Stromal cell of bone marrow (primary cell): Measurements from ENCODE around the gene TEX54.
"Not testable (repeated sequence)": the region's sequence is repeated elsewhere in the genome, so short reads cannot be mapped to it uniquely, and the experiment has no call there.

Experiments used
- DNase-seq: peaks from one replicate; pipeline ENCODE4 v3.0.0-alpha.2; 2012; ENCODE audit warnings: low read depth

Gene TEX54

GRCh38 chr11:62832336-62833234 lies at the start of gene TEX54:
TEX54 (minus strand) TSS chr11:62832841.
- peak; percentile 6 for DNase-seq

DNA sequence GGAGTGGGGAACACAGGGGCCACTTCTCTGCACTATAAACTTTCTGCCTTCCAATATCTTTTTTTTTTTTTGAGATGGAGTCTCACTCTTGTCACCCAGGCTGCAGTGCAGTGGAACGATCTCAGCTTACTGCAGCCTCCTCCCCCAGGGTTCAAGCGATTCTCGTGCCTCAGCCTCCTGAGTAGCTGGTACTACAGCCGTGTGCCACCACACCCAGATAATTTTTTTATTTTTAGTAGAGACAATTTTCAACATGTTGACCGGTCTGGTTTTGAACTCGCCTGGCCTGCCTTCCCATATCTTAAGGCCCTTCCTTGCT lies 49.7 kb upstream of the TEX54 start:
- no peak for DNase-seq

DNA sequence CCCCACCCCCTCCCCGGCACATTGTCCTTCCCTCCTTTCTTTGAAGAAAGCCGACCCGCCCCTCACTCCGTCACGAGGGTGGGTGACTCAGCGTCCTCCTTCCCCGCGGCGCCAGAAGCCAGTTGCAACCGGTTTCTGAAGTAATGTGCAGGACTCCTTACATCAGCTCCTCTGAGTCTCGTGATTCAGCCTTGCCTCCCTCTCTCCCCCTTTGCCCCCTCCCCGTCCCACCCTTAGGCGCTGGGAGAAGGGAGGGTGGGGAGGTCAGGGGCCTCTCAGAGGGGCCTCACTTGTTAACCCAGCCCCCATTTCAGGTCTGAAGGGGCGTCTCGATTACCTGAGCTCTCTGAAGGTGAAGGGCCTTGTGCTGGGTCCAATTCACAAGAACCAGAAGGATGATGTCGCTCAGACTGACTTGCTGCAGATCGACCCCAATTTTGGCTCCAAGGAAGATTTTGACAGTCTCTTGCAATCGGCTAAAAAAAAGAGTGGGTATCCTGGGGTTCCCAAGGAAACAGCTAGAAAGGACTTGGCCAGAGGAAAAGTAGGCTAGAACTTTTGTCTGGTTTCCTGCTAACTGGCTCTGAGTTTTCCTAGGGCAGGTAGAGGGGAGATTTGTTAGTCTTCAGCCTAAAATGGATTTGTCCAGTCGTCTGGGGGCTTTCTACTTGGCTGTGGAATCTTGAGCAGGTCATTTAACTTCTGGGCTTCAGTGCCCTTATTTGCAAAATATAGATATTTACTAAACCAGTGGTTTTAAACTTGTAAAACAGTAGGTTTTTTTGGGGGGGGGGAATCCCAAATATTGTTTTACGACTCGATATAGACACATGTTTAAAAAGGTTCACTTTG lies 49.2 kb upstream of the TEX54 start:
- DNase-seq: peak; percentile 96

GRCh38 chr11:62880803-62881578 lies 48.4 kb upstream of the TEX54 start, which contains the start of gene SLC3A2:
SLC3A2 (plus strand) TSS chr11:62880896; CDS start chr11:62881024, 128 bp downstream.
- peak; percentile 69 for DNase-seq

DNA sequence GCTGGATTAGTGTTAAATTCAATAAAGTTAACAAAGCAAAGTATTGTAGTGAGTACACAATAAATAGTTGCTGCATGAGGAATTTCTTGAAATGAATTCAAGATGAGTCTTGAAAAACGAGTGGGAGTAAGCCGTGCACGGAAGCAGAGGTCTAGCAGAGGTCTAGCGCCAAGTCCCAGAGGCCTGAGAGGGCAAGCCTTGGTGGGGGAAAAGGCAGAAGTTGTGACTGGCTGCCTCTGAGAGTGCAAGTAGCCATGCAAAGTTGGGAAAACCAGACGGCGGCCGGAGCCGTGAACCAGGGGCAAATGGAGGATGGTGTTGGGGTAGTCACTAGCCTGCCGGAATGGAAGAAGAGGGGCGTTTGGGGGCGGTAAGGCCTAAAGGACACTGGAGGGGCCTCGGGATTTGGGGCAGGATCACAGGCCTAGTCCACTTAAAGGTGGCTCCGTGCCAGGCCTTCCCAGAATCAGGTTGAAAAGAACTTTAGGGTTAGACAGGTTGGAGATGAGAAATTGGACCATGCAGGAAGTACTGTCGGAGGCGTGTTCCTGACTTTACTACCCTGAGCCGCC lies 47.7 kb upstream of the TEX54 start:
- peak; percentile 82 for DNase-seq

GRCh38 chr11:62879235-62879978 lies 46.8 kb upstream of the TEX54 start:
- DNase-seq: no peak

DNA sequence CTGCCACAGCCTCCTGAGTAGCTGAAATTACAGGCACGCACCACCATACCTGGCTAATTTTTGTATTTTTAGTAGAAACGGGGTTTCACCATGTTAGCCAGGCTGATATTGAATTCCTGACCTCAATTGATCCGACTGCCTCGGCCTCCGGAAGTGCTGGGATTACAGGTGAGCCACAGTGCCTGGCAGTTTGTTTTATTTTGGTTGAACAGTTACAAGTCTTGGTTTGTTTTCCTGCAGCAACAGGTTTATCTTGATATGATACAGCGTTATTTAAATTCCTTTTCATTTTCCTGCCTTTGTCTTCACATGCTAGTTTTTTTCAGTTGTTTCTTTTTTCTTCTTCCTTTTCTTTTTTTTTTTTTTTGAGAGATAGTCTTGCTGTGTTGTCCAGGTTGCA lies 44.1 kb upstream of the TEX54 start:
- DNase-seq: no peak

GRCh38 chr11:62875698-62876478 lies 43.2 kb upstream of the TEX54 start:
- no peak for DNase-seq

DNA sequence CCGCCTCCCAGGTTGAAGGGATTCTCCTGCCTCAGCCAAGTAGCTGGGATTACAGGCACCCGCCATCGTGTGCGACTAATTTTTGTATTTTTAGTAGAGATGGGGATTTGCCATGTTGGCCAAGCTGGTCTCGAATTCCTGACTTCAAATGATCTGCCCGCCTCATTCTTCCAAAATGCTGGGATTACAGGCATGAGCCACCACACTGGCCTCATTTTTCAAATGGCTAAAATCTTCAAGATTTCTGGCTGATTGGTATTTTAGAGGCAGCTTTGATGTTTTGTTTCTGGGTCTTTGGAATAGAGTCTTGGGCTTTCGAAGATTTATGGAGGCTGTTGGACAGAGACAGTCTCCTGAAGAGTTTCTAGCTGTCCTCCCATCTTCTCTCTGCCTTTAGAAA lies 42.2 kb upstream of the TEX54 start:
- no peak for DNase-seq

- DNase-seq: no peak
These were observed 33.0 kb upstream of the TEX54 start for GRCh38 chr11:62865635-62866034.

GRCh38 chr11:62863687-62864335 lies 31.2 kb upstream of the TEX54 start:
- DNase-seq: no peak

DNA sequence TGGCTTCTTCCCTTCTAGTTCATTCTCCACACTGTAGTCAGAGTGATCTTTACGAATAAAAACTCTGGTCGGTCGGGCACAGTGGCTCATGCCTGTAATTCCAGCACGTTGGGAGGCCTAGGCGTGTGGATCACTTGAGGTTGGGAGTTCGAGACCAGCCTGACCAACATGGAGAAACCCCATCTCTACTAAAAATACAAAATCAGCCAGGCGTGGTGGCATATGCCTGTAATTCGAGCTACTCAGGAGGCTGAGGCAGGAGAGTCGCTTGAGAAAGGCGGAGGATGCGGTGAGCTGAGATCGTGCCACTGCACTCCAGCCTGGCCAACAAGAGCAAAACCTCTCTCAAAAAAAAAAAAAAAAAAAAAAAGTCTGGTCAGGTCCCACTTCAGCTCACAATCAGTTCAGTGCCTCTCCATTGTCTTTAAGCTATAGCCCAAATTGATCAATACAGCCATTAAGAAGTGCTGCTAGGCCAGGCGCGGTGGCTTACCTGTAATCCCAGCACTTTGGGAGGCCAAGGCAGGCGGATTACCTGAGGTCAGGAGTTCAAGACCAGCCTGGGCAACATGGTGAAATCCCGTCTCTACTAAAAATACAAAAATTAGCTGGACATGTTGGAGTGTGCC lies 29.0 kb upstream of the TEX54 start:
- not testable (repeated sequence) for DNase-seq

DNA sequence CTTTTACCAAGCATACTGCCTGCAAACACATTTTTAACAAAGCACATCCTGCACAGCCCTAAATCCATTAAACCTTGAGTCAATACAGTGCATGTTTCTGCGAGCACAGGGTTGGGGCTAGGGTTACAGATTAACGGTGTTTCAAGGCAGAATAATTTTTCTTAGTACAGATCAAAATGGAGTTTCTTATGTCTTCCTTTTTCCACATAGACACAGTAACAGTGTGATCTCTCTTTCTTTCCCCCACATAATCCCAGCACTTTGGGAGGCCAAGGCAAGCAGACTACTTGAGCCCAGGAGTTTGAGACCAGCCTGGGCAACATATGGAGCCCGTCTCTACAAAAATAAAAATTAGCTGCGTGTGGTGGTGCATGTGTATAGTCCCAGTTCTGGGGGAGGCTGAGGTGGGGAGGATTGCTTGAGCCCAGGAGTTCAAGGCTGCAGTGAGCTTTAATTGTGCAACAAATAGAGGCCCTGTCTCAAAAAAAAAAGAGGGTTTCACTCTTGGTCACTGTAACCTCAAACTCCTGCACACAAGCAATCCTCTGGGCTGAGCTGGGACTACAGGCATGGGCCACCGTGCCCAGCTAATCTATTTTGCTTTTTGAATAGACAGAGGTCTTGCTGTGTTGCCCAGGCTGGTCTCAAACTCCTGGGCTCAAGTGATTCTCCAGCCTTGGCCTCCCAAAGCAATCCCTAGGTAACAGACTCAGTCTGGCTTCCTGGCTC lies 28.4 kb upstream of the TEX54 start:
- DNase-seq: no peak

DNA sequence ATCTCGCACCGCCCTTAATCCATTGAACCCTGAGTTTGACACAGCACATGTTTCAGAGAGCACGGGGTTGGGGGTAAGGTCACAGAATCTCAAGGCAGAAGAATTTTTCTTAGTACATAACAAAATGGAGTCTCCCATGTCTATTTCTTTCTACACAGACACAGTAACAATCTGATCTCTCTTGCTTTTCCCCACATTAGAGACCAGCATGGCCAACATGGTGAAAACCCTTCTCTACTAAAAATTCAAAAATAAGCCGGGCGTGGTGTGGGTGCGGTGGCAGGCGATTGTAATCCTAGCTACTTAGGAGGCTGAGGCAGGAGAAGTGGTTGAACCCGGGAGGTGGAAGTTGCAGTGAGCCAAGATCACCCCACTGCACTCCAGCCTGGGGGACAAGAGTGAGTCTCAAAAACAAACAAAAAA lies 26.7 kb upstream of the TEX54 start:
- DNase-seq: not testable (repeated sequence)

DNA sequence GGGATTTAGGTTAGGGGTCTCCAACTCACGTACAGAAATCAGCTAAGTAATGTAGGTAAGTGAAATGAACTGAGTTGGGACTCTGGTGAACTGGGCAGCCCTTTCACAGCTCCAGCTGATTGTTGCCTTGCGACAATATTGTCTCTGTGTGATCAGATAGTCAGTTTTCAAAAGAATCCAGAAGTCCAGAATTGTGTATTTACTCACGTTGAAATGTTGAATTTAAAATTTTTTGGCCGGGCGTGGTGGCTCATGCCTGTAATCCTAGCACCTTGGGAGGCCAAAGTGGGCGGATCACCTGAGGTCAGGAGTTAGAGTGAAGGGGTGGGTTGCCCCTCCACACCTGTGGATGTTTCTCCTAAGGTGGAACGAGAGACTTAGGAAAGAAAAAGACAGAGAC lies 25.6 kb upstream of the TEX54 start:
- no peak for DNase-seq

DNA sequence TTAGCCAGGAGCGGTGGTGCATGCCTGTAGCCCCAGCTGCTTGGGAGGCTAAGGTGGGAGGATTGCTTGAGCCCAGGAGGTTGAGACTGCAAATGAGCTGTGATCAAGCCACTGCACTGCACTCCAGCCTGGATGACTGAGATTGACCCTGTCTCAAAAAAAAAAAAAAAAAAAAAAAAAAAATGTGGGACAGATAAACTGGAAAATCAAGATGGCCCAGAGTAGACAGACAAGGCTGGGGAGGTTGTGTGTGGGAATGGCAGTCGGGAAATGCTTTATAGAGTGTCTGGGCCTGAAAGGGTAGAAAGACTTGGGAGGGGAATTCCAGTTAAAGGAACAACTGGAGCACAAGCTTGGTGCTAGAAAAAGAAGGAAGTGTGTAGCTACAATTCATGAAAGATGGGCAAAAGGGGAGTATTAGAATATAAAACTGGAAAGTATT lies 24.9 kb upstream of the TEX54 start:
- no peak for DNase-seq

- DNase-seq: no peak
These were observed 23.8 kb upstream of the TEX54 start for GRCh38 chr11:62856333-62856895.
